HCT116 (cell line): ENCODE data around the gene RIMS1. TPM values are rescaled to one million over a fixed set of nuclear protein-coding genes. Genes with fewer than 3 reads are reported as not detected.

ENCODE experiments used
- ATAC-seq: fragments of 200-7000 bp; cut with Tn5 transposase; 2 replicates; pipeline ENCODE4 v1.9.1; 2020; ENCODE audit warnings: mild to moderate bottlenecking, moderate library complexity
- BruUV-seq: library from RNA; stranded (reverse); fragments of 400-500 nt; replicated peaks from 2 replicates; lab custom pipeline; 2021; lab: Mats Ljungman, UMichigan
- CTCF ChIA-PET: fragments of 300-600 bp; sonication (Branson Sonifier 250); formaldehyde crosslinking; loops from one replicate; lab custom pipeline; 2021; ENCODE audit warnings: antibody characterized with exemption; lab: Charles Lee
- POLR2A ChIA-PET: fragments of 300-600, 350-600 bp; sonication (Branson Sonifier 250); formaldehyde crosslinking; loops from one replicate; lab custom pipeline; 2021; ENCODE audit warnings: antibody characterized with exemption; lab: Charles Lee
- RAD21 ChIA-PET, 2 experiments: fragments of 300-600 bp; sonication (Branson Sonifier 250); formaldehyde crosslinking; loops; one replicate each; lab custom pipeline; 2023; ENCODE audit warnings: low total read pairs in 2 of 2; ENCODE audit not compliant: uncharacterized antibody in 2 of 2, unreplicated experiment in 2 of 2, low non-redundant PET in 1 of 2; lab: Charles Lee
- DNase-seq: peaks from one replicate; pipeline ENCODE4 v3.0.0-alpha.2; 2010; ENCODE audit warnings: low read depth, low spot score
- H2AFZ ChIP-seq: fragments of 200-600 bp; shearing (Covaris generic), sonication (generic); 2 replicates; pipeline ENCODE4 v1.6.1; 2017; ENCODE audit warnings: low read depth, mixed run types, mixed read lengths, antibody characterized with exemption, low read length; ENCODE audit not compliant: poor library complexity, severe bottlenecking
- H3K27ac ChIP-seq: 2 replicates; pipeline ENCODE4 v1.5.1; 2012; ENCODE audit warnings: low read depth, low read length
- H3K27me3 ChIP-seq: fragments of 200-600 bp; sonication (generic); 2 replicates; pipeline ENCODE4 v1.6.1; 2016; ENCODE audit warnings: mixed run types, low read length, mixed read lengths; ENCODE audit not compliant: insufficient read depth
- H3K36me3 ChIP-seq, 2 experiments: fragments of 200-500 bp in 1 of 2; fragments of 200-600 bp in 1 of 2; sonication (Bioruptor generic) in 1 of 2; sonication (generic) in 1 of 2; 2 replicates each; pipeline versions ENCODE4 v1.5.1 to v1.6.1; 2014 to 2016; ENCODE audit warnings: low read length in 2 of 2, inconsistent platforms in 1 of 2, mixed read lengths in 1 of 2, mixed run types in 1 of 2; ENCODE audit not compliant: insufficient read depth in 2 of 2, control insufficient read depth in 1 of 2
- H3K4me1 ChIP-seq, 2 experiments: fragments of 200-600 bp in 1 of 2; sonication (generic) in 1 of 2; 2 replicates each; pipeline versions ENCODE4 v1.5.1 to v1.6.1; 2012 to 2017; ENCODE audit warnings: low read length in 2 of 2, inconsistent platforms in 1 of 2, mild to moderate bottlenecking in 1 of 2, mixed read lengths in 1 of 2, mixed run types in 1 of 2, moderate library complexity in 1 of 2; ENCODE audit not compliant: insufficient read depth in 2 of 2, control insufficient read depth in 1 of 2
- H3K4me2 ChIP-seq: fragments of 200-600 bp; sonication (generic); 2 replicates; pipeline ENCODE4 v1.6.1; 2017; ENCODE audit warnings: mixed run types, low read length, mixed read lengths
- H3K4me3 ChIP-seq, 2 experiments: fragments of 200-600 bp in 1 of 2; sonication (generic) in 1 of 2; replicated peaks in 1 of 2; 2 replicates each; pipeline ENCODE4 v1.5.1; 2011 to 2016; ENCODE audit warnings: low read length in 2 of 2, control low read depth in 1 of 2, low read depth in 1 of 2, mild to moderate bottlenecking in 1 of 2, mixed read lengths in 1 of 2, mixed run types in 1 of 2
- H3K79me2 ChIP-seq: fragments of 200-600 bp; sonication (generic); 2 replicates; pipeline ENCODE4 v1.6.1; 2017; ENCODE audit warnings: mild to moderate bottlenecking, mixed run types, low read length, moderate library complexity, mixed read lengths; ENCODE audit not compliant: insufficient read depth
- H3K9ac ChIP-seq: fragments of 200-600 bp; sonication (generic); 2 replicates; pipeline ENCODE4 v1.6.1; 2016; ENCODE audit warnings: low read length, mixed read lengths
- H3K9me2 ChIP-seq: fragments of 200-600 bp; sonication (generic), shearing (Covaris generic); 2 replicates; pipeline ENCODE4 v1.6.1; 2017; ENCODE audit warnings: mixed run types, mild to moderate bottlenecking, moderate library complexity; ENCODE audit not compliant: insufficient read depth
- H3K9me3 ChIP-seq, 2 experiments: fragments of 200-500 bp in 1 of 2; fragments of 200-600 bp in 1 of 2; sonication (Bioruptor generic) in 1 of 2; sonication (generic) in 1 of 2; 2 replicates each; pipeline ENCODE4 v1.6.1; 2014 to 2017; ENCODE audit warnings: low read length in 2 of 2, mixed read lengths in 2 of 2, inconsistent platforms in 1 of 2, low read depth in 1 of 2, mild to moderate bottlenecking in 1 of 2, mixed run types in 1 of 2, moderate library complexity in 1 of 2; ENCODE audit not compliant: control insufficient read depth in 1 of 2, insufficient read depth in 1 of 2
- H4K20me1 ChIP-seq: fragments of 200-600 bp; sonication (generic), shearing (Covaris generic); 2 replicates; pipeline ENCODE4 v1.6.1; 2017; ENCODE audit warnings: mixed run types, mild to moderate bottlenecking, moderate library complexity; ENCODE audit not compliant: insufficient read depth
- CBX3 ChIP-seq: IDR thresholded peaks from 2 replicates; pipeline ENCODE4 v1.6.1; 2012; ENCODE audit warnings: low read depth
- EZH2phosphoT487 ChIP-seq: fragments of 200-600 bp; IDR thresholded peaks from 2 replicates; pipeline ENCODE4 v1.6.1; 2018; ENCODE audit warnings: antibody characterized with exemption, borderline replicate concordance
- FOSL1 ChIP-seq: IDR thresholded peaks from 2 replicates; pipeline ENCODE4 v1.6.1; 2012; ENCODE audit warnings: low read depth
- POLR2A ChIP-seq: IDR thresholded peaks from 2 replicates; pipeline ENCODE4 v1.7.0; 2011; ENCODE audit warnings: borderline replicate concordance; ENCODE audit not compliant: insufficient read depth, insufficient read length; ENCODE audit errors: extremely low read depth
- POLR2AphosphoS5 ChIP-seq: IDR thresholded peaks from 2 replicates; pipeline ENCODE4 v1.6.1; 2011; ENCODE audit warnings: mild to moderate bottlenecking, low read depth, low read length, moderate library complexity
- SIN3A ChIP-seq: IDR thresholded peaks from 2 replicates; pipeline ENCODE4 v1.6.1; 2012; ENCODE audit warnings: low read depth
- SP1 ChIP-seq: IDR thresholded peaks from 2 replicates; pipeline ENCODE4 v1.6.1; 2012; ENCODE audit warnings: low read depth
- TCF7L2 ChIP-seq: IDR thresholded peaks from 2 replicates; pipeline ENCODE4 v1.7.0; 2011; ENCODE audit warnings: borderline replicate concordance, inconsistent platforms; ENCODE audit not compliant: insufficient read depth, insufficient read length; ENCODE audit errors: extremely low read depth
- ZFX ChIP-seq: fragments of 450-650 bp; IDR thresholded peaks from 2 replicates; pipeline ENCODE4 v1.6.1; 2017
- intact Hi-C: fragments of 100-400 bp; cut with micrococcal nuclease; formaldehyde crosslinking; loops from 2 replicates; pipeline ENCODE4 v1.10.0; 2022
- total RNA-seq: library from RNA; stranded (reverse); gene quantifications from one replicate; pipeline ENCODE4 v1.2.1, GENCODE V29; 2021; ENCODE audit not compliant: unreplicated experiment
- TF ChIP-seq, protein P1 (sequence below): IDR thresholded peaks from 2 replicates; pipeline ENCODE4 v1.6.1; 2012
- TF ChIP-seq, protein P2 (sequence below): IDR thresholded peaks from 2 replicates; pipeline ENCODE4 v1.6.1; 2012; ENCODE audit warnings: low read depth
- TF ChIP-seq, protein P3 (sequence below), 3 experiments: fragments of 200-600 bp in 1 of 3; sonication (generic) in 1 of 3; IDR thresholded peaks in 2 of 3; conservative IDR thresholded peaks in 1 of 3; 2 replicates each; pipeline ENCODE4 v1.5.1; 2012 to 2017; ENCODE audit warnings: low read depth in 2 of 3, low read length in 2 of 3, antibody characterized with exemption in 1 of 3, borderline replicate concordance in 1 of 3, control low read depth in 1 of 3, mild to moderate bottlenecking in 1 of 3, mixed read lengths in 1 of 3, mixed run types in 1 of 3, moderate library complexity in 1 of 3; ENCODE audit not compliant: insufficient read depth in 1 of 3

Gene RIMS1
- total RNA-seq, 1 experiment from 2014 or later: not detected

DNA sequence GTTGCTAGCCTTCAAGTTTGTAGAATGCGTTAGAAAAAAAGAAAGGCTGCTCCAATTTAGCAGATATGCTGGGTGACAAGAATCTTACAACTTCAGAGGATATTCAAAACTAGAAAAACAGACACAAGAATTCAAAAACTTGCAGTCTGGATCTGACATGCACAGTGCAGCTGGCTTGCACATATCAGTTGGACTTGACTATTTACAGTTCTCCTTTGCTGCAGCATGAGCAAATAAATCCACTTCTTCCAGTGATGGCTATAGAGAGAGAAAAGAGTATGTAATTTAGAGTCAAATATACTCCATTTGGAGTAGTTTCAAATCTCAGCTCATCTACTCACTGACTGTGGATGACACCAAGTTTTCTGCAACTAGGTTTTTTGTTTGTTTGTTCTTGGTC, 247.0 kb downstream of the RIMS1 start (continued):
- TF ChIP-seq SP1: no peak
- no peak for TF ChIP-seq SIN3A

DNA sequence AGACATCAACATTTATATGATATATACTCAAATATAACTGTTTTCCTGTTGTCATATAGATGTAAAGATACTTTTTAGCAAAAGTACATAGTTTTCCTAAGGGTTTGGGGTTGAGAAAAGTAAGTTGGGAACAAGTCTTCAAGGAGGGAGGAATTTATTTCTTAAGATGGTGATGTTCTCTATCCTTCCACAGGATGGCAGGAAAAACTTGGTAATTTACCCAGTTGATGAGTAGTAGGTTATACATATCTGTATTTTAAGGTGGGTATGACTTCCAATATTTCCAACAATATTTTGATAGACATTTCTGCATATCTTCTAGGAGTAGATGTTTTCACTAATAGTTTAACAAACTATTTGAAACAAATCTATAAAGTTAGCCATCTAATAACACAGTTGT, 254.4 kb downstream of the RIMS1 start:
- H2AFZ ChIP-seq: no peak overlapping the region
- ATAC-seq: no peak
- ChIA-PET POLR2A (no interaction called here), RAD21 (no interaction called here)
- intact Hi-C loops: no loop called here
- H3K9ac ChIP-seq: no peak overlapping the region
- H3K27me3 ChIP-seq: no peaks in the 10 kb centered on the region
- H3K4me1 ChIP-seq: no peaks in the 10 kb centered on the region
- BruUV-seq: no TSS peak
- no peaks in the 10 kb centered on the region for H3K9me2 ChIP-seq
- H4K20me1 ChIP-seq: no peaks in the 10 kb centered on the region
- no peak overlapping the region for H3K4me3 ChIP-seq
- H3K36me3 ChIP-seq: no peaks in the 10 kb centered on the region
- no peak overlapping the region for H3K4me2 ChIP-seq
- no peak overlapping the region for H3K27ac ChIP-seq
- no peaks in the 10 kb centered on the region for H3K9me3 ChIP-seq
- TF ChIP-seq TCF7L2: no peak
- no peak for TF ChIP-seq CBX3
- no peak for TF ChIP-seq FOSL1
- TF ChIP-seq, all 23 proteins: peak for 0
- CTCF ChIA-PET: no interaction called here
- no peak for DNase-seq
- H3K79me2 ChIP-seq: no peaks in the 10 kb centered on the region

DNA sequence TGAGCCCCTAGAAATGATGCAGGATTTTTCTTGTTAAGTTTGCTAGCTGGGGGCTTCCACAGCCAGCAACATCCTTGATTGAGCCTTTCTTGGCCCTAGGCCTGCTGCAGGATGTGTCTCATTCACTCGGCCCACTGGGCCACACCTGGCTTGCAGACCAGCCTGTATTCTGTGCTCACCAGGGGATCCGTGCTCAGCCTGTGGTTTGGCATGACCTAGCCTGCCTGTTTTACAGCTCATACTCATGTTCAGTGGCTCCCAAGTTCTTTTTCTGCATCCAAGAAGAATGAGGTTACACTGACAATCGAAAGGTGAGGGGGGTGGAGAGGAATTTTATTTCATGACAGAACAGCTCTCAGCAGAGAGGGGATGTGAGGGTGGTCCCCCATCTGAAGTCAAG, 263.4 kb downstream of the RIMS1 start:
- Histone ChIP-seq H3K4me3 (no peak overlapping the region), H3K4me2 (no peak overlapping the region), H3K4me1 (no peaks in the 10 kb centered on the region), H3K27me3 (no peaks in the 10 kb centered on the region), H3K27ac (no peak overlapping the region), H3K36me3 (no peaks in the 10 kb centered on the region), H3K9me3 (peaks cover 0 to 3% of the 10 kb centered on the region in 2 experiments; a peak in 1 of 4 replicates), H3K9ac (no peak overlapping the region), H4K20me1 (no peaks in the 10 kb centered on the region), H3K79me2 (no peaks in the 10 kb centered on the region), H2AFZ (no peak overlapping the region), H3K9me2 (no peaks in the 10 kb centered on the region)
- no peak for ATAC-seq
- ChIA-PET POLR2A (no interaction called here), CTCF (no interaction called here), RAD21 (no interaction called here)
- BruUV-seq: no TSS peak
- intact Hi-C loops: no loop called here
- no peak for DNase-seq
- TF ChIP-seq, protein P1, sequence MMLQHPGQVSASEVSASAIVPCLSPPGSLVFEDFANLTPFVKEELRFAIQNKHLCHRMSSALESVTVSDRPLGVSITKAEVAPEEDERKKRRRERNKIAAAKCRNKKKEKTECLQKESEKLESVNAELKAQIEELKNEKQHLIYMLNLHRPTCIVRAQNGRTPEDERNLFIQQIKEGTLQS: no peak
- TF ChIP-seq POLR2A: no peak
- TF ChIP-seq SIN3A: no peak
- TF ChIP-seq ZFX: no peak
- no peak for TF ChIP-seq SP1
- no peak for TF ChIP-seq EZH2phosphoT487
- TF ChIP-seq, protein P2, sequence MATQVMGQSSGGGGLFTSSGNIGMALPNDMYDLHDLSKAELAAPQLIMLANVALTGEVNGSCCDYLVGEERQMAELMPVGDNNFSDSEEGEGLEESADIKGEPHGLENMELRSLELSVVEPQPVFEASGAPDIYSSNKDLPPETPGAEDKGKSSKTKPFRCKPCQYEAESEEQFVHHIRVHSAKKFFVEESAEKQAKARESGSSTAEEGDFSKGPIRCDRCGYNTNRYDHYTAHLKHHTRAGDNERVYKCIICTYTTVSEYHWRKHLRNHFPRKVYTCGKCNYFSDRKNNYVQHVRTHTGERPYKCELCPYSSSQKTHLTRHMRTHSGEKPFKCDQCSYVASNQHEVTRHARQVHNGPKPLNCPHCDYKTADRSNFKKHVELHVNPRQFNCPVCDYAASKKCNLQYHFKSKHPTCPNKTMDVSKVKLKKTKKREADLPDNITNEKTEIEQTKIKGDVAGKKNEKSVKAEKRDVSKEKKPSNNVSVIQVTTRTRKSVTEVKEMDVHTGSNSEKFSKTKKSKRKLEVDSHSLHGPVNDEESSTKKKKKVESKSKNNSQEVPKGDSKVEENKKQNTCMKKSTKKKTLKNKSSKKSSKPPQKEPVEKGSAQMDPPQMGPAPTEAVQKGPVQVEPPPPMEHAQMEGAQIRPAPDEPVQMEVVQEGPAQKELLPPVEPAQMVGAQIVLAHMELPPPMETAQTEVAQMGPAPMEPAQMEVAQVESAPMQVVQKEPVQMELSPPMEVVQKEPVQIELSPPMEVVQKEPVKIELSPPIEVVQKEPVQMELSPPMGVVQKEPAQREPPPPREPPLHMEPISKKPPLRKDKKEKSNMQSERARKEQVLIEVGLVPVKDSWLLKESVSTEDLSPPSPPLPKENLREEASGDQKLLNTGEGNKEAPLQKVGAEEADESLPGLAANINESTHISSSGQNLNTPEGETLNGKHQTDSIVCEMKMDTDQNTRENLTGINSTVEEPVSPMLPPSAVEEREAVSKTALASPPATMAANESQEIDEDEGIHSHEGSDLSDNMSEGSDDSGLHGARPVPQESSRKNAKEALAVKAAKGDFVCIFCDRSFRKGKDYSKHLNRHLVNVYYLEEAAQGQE: no peak
- TF ChIP-seq, protein P3, sequence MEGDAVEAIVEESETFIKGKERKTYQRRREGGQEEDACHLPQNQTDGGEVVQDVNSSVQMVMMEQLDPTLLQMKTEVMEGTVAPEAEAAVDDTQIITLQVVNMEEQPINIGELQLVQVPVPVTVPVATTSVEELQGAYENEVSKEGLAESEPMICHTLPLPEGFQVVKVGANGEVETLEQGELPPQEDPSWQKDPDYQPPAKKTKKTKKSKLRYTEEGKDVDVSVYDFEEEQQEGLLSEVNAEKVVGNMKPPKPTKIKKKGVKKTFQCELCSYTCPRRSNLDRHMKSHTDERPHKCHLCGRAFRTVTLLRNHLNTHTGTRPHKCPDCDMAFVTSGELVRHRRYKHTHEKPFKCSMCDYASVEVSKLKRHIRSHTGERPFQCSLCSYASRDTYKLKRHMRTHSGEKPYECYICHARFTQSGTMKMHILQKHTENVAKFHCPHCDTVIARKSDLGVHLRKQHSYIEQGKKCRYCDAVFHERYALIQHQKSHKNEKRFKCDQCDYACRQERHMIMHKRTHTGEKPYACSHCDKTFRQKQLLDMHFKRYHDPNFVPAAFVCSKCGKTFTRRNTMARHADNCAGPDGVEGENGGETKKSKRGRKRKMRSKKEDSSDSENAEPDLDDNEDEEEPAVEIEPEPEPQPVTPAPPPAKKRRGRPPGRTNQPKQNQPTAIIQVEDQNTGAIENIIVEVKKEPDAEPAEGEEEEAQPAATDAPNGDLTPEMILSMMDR (IDR thresholded peaks at IDR 0.05 in 2 of 3, conservative IDR thresholded peaks at IDR 0.05 in 1 of 3; ENCODE audit: borderline replicate concordance in 1 of 3, insufficient read depth in 1 of 3, low read depth in 2 of 3, low read length in 2 of 3): no peak
- TF ChIP-seq POLR2AphosphoS5: no peak
